Measurements from ENCODE around the gene E4F1. TPM values are rescaled to one million over a fixed set of nuclear protein-coding genes. Genes with fewer than 3 reads are reported as not detected.

The E4F1 gene
- total and polyA plus RNA-seq, 2 of the 13 experiments (the other 11 are each of a cell fraction or from before 2014, with no cell fraction given), result 13.8 to 19.5 TPM

DNA sequence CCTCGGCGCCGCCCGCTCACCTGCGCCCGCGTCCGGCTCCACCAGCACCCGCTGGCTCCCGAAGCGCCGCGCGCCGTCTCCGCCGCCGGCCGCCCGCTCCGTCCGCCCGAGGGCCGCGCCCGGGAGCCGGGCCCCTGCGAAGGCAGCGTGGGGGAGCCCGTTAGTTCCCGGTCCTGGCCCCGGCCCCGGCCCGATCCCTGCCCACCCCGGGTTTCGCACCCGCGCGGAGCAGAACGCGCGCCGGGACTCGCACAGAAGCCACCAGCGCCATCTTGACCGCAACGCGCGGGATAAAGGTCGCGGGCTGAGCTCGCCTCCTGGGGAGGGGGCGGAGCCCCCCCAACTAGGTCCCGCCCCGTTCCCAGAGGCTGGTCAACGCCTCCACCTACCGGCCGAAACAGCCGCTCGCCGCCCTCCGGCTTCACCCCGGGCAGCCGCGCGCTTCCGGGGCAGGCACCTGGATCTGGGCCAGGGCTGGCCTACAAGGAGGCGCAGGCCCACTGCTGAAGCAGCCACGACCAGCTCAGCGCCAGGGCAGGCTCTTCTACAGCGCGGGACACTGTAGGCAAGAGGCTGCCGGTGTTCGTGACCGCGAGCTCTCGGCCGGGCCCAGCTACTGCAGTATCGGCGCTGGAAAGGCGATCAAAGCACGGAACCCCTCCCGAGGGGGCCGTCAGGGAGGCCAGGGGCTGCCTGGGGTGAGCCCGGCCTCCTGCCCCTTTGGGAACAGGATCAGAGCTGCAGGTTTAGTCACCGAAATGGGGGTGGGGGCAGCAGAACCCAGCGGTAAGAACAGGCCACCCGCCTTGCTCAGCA is 28.1 kb downstream of the E4F1 start, which contains the start of gene ECI1 (continued):
- TF ChIP-seq ZNF609 (CRISPR knock-in tag; IDR thresholded peaks at IDR 0.05; ENCODE audit: borderline replicate concordance) (peak; percentile 75), HIVEP1 (CRISPR knock-in tag; IDR thresholded peaks at IDR 0.05) (peak; percentile 93), RXRB (CRISPR knock-in tag; IDR thresholded peaks at IDR 0.05; ENCODE audit: borderline replicate concordance) (peak; percentile 84), ZNF263 (CRISPR knock-in tag; IDR thresholded peaks at IDR 0.05) (0 out of 2 replicates have a peak, but pooled peaks have one; percentile 44), ELF3 (CRISPR knock-in tag; IDR thresholded peaks at IDR 0.05) (peak; percentile 88), ZNF124 (CRISPR knock-in tag; IDR thresholded peaks at IDR 0.05) (peak; percentile 28), ZNF781 (CRISPR knock-in tag; IDR thresholded peaks at IDR 0.05; ENCODE audit: borderline replicate concordance, not compliant biosample characterization) (peak; percentile 85), ELK4 (CRISPR knock-in tag; IDR thresholded peaks at IDR 0.05; ENCODE audit: borderline replicate concordance) (0 out of 2 replicates have a peak, but pooled peaks have one; percentile 35), ZNF12 (CRISPR knock-in tag; IDR thresholded peaks at IDR 0.05) (no peak; the same call in 1 of the 2 replicates)
- TF ChIP-seq, protein P1, sequence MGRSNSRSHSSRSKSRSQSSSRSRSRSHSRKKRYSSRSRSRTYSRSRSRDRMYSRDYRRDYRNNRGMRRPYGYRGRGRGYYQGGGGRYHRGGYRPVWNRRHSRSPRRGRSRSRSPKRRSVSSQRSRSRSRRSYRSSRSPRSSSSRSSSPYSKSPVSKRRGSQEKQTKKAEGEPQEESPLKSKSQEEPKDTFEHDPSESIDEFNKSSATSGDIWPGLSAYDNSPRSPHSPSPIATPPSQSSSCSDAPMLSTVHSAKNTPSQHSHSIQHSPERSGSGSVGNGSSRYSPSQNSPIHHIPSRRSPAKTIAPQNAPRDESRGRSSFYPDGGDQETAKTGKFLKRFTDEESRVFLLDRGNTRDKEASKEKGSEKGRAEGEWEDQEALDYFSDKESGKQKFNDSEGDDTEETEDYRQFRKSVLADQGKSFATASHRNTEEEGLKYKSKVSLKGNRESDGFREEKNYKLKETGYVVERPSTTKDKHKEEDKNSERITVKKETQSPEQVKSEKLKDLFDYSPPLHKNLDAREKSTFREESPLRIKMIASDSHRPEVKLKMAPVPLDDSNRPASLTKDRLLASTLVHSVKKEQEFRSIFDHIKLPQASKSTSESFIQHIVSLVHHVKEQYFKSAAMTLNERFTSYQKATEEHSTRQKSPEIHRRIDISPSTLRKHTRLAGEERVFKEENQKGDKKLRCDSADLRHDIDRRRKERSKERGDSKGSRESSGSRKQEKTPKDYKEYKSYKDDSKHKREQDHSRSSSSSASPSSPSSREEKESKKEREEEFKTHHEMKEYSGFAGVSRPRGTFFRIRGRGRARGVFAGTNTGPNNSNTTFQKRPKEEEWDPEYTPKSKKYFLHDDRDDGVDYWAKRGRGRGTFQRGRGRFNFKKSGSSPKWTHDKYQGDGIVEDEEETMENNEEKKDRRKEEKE (IDR thresholded peaks at IDR 0.05), result no peak
